ENCODE results near the gene ZC3H14.

DNA sequence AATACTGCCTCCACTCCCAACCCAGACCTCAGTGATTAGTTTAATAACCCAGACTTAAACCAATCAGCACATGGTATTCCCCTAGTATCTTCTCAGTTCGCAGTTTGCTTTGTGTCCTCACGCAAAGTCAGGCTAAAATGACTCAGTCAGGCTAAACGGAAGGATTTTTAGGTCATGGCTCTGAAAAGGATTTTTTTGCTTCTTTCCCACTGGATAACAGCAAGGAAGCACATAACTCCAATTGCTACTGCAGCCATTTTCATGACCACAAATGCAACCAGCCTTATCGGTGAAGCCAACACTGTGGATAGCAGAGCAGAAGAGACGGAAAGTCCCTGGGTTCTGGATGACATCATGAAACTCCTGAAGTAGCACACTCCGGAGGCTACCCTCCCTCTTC, 67.7 kb downstream of the ZC3H14 start:
- TF ChIP-seq, protein P1, sequence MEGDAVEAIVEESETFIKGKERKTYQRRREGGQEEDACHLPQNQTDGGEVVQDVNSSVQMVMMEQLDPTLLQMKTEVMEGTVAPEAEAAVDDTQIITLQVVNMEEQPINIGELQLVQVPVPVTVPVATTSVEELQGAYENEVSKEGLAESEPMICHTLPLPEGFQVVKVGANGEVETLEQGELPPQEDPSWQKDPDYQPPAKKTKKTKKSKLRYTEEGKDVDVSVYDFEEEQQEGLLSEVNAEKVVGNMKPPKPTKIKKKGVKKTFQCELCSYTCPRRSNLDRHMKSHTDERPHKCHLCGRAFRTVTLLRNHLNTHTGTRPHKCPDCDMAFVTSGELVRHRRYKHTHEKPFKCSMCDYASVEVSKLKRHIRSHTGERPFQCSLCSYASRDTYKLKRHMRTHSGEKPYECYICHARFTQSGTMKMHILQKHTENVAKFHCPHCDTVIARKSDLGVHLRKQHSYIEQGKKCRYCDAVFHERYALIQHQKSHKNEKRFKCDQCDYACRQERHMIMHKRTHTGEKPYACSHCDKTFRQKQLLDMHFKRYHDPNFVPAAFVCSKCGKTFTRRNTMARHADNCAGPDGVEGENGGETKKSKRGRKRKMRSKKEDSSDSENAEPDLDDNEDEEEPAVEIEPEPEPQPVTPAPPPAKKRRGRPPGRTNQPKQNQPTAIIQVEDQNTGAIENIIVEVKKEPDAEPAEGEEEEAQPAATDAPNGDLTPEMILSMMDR (IDR thresholded peaks at IDR 0.05), result no peak
- TF ChIP-seq EP300 (IDR thresholded peaks at IDR 0.05) (no peak), POLR2A (IDR thresholded peaks at IDR 0.05) (no peak)

Data from sigmoid colon (tissue), 4 donors.